GM19239 (cell line): ENCODE results near the gene MCFD2.

Experiments used
- DNase-seq: peaks from one replicate; pipeline ENCODE4 v3.0.0; 2011; ENCODE audit warnings: low spot score; ENCODE audit not compliant: insufficient read length
- FAIRE-seq: peaks from 2 replicates; lab custom pipeline; 2011; peaks lifted over from hg19 to GRCh38; lab: Jason Lieb, UNC

The MCFD2 gene

GRCh38 chr2:46939626-46940359 lies 24.2 kb upstream of the MCFD2 start:
- peak; percentile 49 for FAIRE-seq
- peak; percentile 33 for DNase-seq

- FAIRE-seq (no peak), DNase-seq (no peak)
These were observed 21.9 kb upstream of the MCFD2 start for GRCh38 chr2:46937471-46937901.

GRCh38 chr2:46936566-46936965 lies 21.0 kb upstream of the MCFD2 start:
- FAIRE-seq: no peak
- no peak for DNase-seq

GRCh38 chr2:46935071-46935470 lies 19.5 kb upstream of the MCFD2 start:
- DNase-seq (no peak), FAIRE-seq (no peak)

GRCh38 chr2:46929612-46930011 lies 14.0 kb upstream of the MCFD2 start:
- DNase-seq: no peak
- FAIRE-seq: no peak

DNA sequence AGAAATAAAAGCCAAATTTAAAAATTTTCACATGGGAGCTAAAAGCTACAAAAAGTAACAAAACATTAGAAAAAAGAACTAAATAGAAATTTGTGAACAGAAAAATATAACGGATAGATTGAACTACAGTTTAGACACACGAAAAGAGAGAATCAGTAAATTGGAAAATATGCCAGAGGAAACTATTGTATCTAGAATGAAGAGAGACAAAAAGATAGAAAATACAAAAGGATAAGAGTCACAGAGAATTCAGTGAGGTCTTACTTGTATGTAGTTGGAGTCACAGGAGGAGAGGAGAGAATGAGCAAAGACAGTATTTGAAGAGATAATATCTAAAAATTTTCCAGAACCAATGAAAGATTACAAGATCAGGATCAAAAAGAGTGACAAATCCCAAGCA lies 11.3 kb upstream of the MCFD2 start:
- DNase-seq (no peak), FAIRE-seq (no peak)

GRCh38 chr2:46925474-46926351 lies 10.1 kb upstream of the MCFD2 start:
- FAIRE-seq (no peak), DNase-seq (no peak)

GRCh38 chr2:46924608-46925007 lies 9.0 kb upstream of the MCFD2 start:
- no peak for DNase-seq
- no peak for FAIRE-seq

GRCh38 chr2:46924038-46924437 lies 8.4 kb upstream of the MCFD2 start:
- no peak for DNase-seq
- FAIRE-seq: no peak

DNA sequence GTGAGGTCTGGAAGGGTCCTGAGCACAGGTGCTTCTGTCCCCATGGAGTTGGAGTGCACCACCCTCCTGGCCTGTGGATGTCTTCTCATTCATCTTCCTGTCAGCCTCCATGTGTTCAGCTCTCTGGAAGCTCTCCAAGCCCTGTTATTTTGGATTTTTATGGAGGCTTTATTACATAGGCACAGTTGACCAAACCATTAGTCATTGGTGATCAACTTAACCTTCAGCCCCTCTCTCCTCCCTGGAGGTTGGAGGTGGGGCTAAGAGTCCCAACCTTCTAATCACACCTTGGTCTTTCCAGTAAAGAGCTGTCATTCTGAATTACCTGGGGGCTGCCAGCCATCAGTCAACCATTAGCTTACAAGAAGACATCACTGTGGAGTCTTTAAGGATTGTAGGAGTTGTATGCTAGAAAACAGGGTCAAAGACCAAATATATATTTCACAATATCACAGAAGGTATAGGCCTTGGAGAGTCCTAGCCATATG lies 7.5 kb upstream of the MCFD2 start:
- DNase-seq: no peak
- no peak for FAIRE-seq

DNA sequence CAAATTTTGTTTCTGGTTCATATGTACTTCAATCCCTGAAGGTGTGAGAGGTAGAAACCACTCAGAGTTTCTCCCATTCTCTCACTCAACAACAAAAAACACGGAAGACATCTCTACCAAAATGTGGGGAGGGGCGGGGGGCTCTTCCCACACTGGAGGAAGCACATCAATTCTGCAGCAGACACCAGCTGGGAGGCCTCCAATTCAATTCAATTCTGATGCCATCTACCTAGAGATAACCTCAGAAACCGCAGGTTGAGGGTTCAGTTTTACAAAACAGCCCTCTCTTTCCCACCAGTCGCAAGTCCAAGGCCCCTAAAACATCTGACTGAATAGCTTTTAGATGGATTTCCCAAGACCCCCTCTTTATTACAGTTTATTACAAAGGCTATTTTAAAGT lies 7.0 kb upstream of the MCFD2 start:
- DNase-seq (no peak), FAIRE-seq (no peak)

- no peak for FAIRE-seq
- no peak for DNase-seq
These were observed 6.3 kb upstream of the MCFD2 start for GRCh38 chr2:46921676-46922448.

DNA sequence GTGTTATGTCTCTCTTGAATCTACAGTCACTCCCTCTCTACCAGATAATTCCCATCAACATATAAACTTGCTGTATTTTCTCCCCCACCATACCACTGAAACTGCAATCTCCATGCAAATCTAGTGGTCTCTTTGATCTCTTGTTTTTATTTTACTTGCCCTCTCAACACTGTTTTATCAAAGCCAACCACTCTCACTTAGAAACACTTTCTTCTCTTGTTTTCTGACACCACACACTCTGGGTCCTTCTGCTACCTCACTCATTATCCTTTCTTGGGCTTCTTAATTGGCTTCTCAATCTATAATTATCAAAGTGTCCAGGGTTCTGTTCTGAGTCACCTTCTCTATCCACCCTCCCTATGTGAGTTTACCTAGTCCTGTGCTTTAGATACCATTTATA lies 2.0 kb upstream of the MCFD2 start:
- DNase-seq (no peak), FAIRE-seq (no peak)

GRCh38 chr2:46915811-46916630 lies 415 bp upstream of the MCFD2 start:
- FAIRE-seq (peak; percentile 77), DNase-seq (peak; percentile 85)

DNA sequence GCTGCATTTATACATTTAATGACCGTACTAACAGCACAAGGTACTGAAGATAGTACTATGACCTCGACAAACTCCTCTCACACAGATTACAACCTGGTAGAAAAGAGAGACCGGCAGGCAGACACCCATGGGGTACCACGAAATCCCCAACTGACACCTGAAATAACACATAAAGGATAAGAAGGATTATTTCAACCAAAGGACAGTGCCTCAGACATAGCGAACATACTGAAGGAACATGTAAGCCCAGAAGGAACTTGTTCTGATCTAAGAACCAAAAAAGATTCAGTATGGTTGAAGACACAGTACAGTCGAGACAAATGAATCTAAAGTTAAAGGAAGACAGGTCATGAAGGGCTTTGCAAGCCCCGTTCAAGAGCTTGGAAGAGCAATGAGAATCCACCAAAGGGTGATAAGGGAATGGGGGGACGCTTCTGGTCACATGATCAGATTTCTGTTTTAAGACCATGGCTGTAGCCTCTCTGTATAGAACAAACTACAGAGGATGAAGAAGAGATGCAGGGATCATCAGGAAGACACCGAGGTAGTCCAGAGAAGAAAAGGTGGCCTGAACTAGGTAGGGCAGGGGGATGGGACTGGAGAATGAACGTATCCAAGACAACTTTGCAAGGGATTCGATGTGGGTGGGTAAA lies 902 bp downstream of the MCFD2 start:
- FAIRE-seq: no peak
- DNase-seq: no peak

DNA sequence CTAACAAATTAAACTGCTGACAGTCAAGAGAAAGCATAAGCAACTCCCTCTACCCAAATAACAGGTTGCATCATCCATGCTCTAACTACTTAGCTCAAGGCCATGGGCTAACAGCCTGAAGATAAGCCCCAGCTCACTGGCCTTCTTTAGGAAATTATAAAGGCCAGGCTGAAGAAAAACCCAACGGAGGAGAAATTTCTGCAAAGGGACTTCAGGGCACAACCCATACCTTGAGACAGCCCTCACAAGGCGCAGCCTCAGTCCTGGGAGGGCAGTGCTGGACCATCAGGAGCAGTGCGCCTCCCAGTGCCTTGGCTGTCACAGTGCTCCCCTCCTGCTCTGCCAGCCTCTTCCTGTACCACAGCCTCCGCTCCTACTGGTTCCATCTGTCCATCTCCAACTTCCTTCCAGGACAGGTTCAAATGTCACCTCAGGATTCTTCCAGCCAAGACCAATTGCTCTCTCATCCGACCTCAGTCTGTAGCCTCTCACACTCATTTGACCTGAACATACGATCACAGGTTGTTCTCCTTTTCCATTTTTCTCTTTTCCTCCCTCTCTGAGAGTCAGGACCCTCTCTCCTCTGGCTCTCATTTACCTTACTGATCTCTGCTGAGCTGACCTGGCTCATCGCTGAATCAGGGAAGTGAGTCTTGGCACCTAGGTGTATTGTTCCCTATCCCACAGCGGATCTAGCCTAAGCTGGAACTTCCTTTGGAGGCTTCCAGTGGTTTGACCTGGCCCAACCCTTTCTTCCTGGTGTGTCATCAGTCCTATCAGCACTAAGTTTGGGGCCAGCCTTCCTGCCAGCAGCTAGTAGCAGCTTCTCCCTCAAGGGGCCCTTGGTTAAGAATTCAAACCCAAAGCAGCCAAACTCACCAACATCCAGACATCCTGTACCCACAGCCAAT lies 1.9 kb downstream of the MCFD2 start:
- FAIRE-seq (no peak), DNase-seq (no peak)

DNA sequence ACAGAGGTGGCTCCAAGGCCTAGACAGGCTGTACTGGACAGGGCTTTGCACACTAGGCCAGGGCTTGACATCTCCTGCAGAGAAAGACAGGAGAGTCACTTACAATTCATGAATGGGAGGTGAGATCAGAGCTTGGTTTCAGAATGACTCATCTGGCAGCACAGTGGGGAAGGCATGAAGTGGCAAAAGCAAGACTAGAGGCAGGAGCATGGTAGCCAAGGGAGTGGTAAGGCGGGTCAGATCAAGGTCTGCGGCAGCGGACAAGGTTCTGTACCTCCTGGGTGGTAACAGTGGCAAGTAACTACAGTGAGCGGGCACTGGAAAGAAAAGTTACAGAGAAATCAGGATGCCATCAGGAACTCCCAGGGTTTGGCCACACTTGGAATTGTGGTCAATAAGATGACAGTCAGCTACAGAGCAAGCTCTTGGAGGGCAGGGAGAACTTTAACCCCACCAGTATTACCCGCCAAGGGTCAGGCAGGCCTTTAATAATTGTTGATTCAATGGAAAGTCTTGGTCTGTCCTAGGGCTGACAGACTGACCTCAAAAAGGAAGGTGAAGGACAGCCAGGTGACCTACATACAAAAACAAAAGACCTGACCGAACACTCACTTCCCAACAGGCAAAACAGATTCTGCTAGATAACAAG lies 5.7 kb downstream of the MCFD2 start:
- DNase-seq: peak; percentile 65
- peak; percentile 80 for FAIRE-seq

- no peak for FAIRE-seq
- no peak for DNase-seq
These were observed 6.5 kb downstream of the MCFD2 start for GRCh38 chr2:46909150-46909549.
